Activated T-helper 1 cell treated with anti-CD3 and anti-CD28 coated beads, Interleukin-12 subunit alpha, Interleukin-12 subunit beta, Interleukin-2, Interleukin-4 antibody, amounts not matched to agents 30 ng/mL and 10 ng/mL and 1 ng/mL, durations not matched to agents 14 hours and 24 hours and 36 hours (primary cell): ENCODE results near the gene ADAP1. TPM values are rescaled to one million over a fixed set of nuclear protein-coding genes. Genes with fewer than 3 reads are reported as not detected.
A peak's percentile ranks its signal among the peaks of the same experiment; 100 is the strongest.
"Not testable (repeated sequence)": the region's sequence is repeated elsewhere in the genome, so short reads cannot be mapped to it uniquely, and the experiment has no call there.

Experiments
- DNase-seq: peaks from one replicate; pipeline ENCODE4 v3.0.0; 2021; ENCODE audit warnings: low spot score
- H3K27ac Mint-ChIP-seq: one replicate; pipeline ENCODE4 v1.8.0; 2021; ENCODE audit warnings: mild to moderate bottlenecking, mixed read lengths
- H3K27me3 Mint-ChIP-seq: one replicate; pipeline ENCODE4 v1.8.0; 2022; ENCODE audit warnings: mild to moderate bottlenecking, moderate library complexity, mixed read lengths; ENCODE audit not compliant: insufficient read depth
- H3K36me3 Mint-ChIP-seq: one replicate; pipeline ENCODE4 v1.8.0; 2021; ENCODE audit warnings: low read depth, mixed read lengths
- H3K4me1 Mint-ChIP-seq: one replicate; pipeline ENCODE4 v1.8.0; 2021; ENCODE audit warnings: low read depth, mixed read lengths
- H3K4me3 Mint-ChIP-seq: one replicate; pipeline ENCODE4 v1.8.0; 2021; ENCODE audit warnings: mild to moderate bottlenecking, moderate library complexity, mixed read lengths
- H3K9me3 Mint-ChIP-seq: one replicate; pipeline ENCODE4 v1.8.0; 2021; ENCODE audit warnings: mixed read lengths
- intact Hi-C: fragments of 100-400 bp; cut with micrococcal nuclease; formaldehyde crosslinking; loops from one replicate; pipeline ENCODE4 v1.15.1; 2024
- total RNA-seq: library from RNA; stranded (reverse); gene quantifications from 2 replicates; pipeline ENCODE4 v1.2.3, GENCODE V29; 2022

Gene ADAP1
- total RNA-seq, 1 donor from 2014 or later: 80.9 TPM

DNA sequence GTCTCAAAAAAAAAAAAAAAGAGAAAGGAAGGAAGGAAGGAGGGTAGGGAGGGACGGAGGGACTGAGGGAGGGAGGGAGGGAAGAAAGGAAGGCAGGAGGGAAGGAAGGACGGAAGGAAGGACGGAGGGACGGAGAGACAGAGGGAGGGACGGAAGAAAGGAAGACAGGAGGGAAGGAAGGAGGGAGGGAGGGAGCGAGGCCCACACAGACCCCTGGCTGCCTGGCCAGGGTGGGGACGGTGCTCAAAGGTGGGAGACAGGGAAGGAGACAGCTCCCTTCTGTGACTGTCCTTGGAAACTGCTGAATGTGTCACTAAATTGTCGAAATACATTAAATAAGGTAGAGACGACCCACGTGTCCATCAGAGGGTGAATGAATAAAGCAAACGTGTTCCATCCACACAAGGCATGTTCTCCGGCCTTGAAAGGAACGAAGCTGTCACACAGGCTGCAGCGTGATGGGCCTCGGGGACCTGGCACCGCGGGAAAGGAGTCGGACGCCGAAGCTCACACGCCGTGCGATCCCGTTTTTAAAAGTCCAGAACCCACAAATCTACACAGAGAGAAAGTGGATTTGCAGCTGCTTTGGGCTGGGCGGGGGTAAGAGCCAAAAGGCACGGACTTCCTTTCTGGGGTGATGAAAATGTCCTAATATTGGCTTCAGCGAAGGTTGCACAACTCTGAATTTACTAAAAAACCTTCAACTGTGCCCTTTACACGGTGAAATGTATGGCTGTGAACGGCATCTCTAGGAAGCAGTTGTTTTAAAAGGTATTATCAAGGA is 23.3 kb downstream of the ADAP1 start:
- Mint-ChIP-seq H3K27me3 (no peaks in the 10 kb centered on the region), H3K9me3 (no peaks in the 10 kb centered on the region), H3K4me1 (peaks cover 22% of the 10 kb centered on the region), H3K36me3 (peaks cover 14% of the 10 kb centered on the region), H3K4me3 (no peak overlapping the region), H3K27ac (peak overlapping the region; percentile 58)
- intact Hi-C loops: loop anchor here (1.0 to 2.0 kb wide), 3 partner anchors 9 to 44 kb away; partner anchors contain the start of gene COX19
- DNase-seq: no peak

DNA sequence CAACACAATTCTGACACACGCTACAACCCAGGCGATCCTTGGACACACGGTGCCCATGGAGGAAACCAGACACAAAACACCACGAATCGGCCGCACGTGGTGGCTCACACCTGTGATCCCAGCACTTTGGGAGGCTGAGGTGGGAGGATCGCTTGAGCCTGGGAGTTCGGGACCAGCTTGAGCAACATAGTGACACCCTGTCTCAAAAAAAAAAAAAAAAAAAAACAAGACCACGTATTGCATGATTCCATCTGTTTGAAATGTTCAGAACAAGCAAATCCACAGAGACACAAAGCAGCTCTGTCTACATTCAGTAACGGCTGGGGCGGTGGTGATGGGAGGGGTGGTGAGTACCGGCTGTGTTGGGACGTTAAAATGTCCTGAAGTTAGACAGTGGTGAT is 25.2 kb downstream of the ADAP1 start:
- Mint-ChIP-seq H3K4me1 (peaks cover 24% of the 10 kb centered on the region), H3K36me3 (peaks cover 11% of the 10 kb centered on the region), H3K9me3 (no peaks in the 10 kb centered on the region), H3K27ac (peak overlapping the region; percentile 55), H3K4me3 (peak overlapping the region; percentile 28), H3K27me3 (no peaks in the 10 kb centered on the region)
- intact Hi-C loops: no loop called here
- no peak for DNase-seq

DNA sequence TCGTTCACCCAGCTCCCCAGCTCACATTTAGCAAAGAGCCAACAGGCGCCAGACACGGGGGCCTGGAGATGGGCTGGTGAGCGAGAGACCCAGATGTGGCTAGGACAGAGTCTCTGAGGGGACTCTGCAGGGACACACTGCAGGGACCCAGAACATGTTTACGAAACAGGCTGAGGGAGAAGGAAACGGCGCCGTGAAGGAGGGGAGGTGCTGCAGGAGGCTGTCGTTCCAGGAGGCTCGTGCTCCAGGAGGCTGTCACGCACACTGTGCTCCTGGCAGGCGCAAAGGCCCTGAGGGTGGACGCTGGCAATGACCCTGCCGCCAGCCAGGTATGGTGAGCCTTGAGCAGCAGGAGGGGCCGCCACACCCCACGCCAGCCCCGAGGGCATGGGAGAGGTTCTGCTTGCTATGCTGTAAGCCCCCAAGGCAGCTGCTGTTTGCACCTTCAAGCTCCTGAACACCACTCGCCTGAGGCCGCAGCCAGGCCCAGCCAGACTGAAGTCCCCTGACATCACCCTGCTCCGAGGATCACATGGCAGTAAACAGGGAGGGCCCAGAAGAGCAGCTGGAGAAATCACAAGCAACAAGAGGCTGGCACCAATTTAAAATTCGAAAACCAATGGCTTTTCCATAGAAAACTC is 27.3 kb downstream of the ADAP1 start:
- no peaks in the 10 kb centered on the region for H3K9me3 Mint-ChIP-seq
- no peak for DNase-seq
- H3K27ac Mint-ChIP-seq: peak overlapping the region; percentile 5
- H3K4me1 Mint-ChIP-seq: peaks cover 38% of the 10 kb centered on the region
- H3K27me3 Mint-ChIP-seq: peaks cover 4% of the 10 kb centered on the region
- intact Hi-C loops: no loop called here
- no peak overlapping the region for H3K4me3 Mint-ChIP-seq
- peaks cover 11% of the 10 kb centered on the region for H3K36me3 Mint-ChIP-seq

DNA sequence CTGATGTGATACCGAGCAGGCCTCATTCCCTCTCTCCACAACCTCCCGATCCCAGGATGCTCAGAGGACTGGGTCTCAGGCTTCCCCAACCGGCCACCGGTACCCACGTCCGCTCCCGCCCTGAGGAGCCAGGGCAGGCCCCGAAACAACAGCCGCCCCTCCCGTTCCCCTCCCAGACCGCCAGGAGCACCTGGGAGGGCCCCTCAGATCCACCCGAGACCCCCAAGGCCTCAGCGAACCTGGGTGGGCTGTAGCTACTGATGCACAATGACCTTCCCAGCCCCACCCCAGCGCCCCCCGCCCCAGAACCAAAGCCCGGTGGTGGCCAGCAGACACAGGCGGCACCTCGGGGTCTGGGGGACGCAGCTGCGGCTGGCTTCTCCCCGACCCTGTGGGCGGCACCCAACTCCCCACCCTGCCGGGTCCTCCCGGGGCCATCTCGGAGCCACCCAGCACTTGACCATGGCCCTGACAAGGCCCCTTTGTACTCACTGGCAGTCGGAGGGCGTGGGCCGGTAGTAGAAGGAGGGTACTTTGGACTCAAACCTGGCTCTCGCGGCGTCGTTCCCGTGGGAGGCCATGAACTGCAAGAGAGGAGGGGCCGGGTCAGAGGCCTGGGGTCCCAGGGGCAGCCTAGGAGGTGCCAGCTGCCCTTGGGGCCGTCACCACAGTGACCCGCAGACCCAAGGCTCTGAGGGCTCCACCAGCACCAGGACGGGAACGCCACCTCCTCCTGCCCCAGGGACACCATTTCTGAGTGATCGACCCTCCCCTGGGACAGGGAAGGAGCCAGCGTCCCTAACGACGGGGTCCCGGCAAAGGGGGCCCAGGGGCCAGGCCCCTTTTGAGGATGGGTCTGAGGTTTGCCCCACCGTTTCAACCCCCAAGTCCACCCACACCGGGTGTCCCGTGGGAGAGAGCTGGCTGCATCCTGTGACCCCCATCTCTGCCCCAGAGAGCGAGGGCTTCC is 28.1 kb downstream of the ADAP1 start:
- peaks cover 10% of the 10 kb centered on the region for H3K36me3 Mint-ChIP-seq
- no peaks in the 10 kb centered on the region for H3K9me3 Mint-ChIP-seq
- no peak overlapping the region for H3K4me3 Mint-ChIP-seq
- H3K4me1 Mint-ChIP-seq: peaks cover 38% of the 10 kb centered on the region
- DNase-seq: no peak
- no peak overlapping the region for H3K27ac Mint-ChIP-seq
- peaks cover 4% of the 10 kb centered on the region for H3K27me3 Mint-ChIP-seq
- intact Hi-C loops: no loop called here

DNA sequence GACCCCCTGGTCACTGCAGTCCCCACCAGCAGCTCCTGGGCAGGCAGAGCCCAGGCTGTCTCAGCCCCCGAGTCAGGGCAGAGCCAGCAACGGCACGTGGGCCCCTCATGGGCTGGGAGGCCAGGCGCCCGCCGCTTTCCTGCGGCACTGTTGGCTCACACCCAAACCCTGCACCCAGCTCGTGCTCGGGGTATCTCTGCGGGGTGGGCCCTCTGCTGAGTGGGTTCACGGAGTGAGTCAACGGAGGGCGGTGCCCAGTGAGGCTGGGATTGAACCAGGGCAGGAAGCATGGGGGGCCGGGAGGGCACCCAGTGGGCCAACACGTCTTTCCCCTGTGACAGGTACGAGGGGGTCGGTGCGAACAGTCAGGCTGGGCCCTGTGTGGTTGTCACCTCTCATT is 28.9 kb downstream of the ADAP1 start:
- H3K9me3 Mint-ChIP-seq: no peaks in the 10 kb centered on the region
- no peak overlapping the region for H3K4me3 Mint-ChIP-seq
- peaks cover 38% of the 10 kb centered on the region for H3K4me1 Mint-ChIP-seq
- DNase-seq: no peak
- H3K27ac Mint-ChIP-seq: no peak overlapping the region
- intact Hi-C loops: no loop called here
- peaks cover 4% of the 10 kb centered on the region for H3K27me3 Mint-ChIP-seq
- peaks cover 13% of the 10 kb centered on the region for H3K36me3 Mint-ChIP-seq

DNA sequence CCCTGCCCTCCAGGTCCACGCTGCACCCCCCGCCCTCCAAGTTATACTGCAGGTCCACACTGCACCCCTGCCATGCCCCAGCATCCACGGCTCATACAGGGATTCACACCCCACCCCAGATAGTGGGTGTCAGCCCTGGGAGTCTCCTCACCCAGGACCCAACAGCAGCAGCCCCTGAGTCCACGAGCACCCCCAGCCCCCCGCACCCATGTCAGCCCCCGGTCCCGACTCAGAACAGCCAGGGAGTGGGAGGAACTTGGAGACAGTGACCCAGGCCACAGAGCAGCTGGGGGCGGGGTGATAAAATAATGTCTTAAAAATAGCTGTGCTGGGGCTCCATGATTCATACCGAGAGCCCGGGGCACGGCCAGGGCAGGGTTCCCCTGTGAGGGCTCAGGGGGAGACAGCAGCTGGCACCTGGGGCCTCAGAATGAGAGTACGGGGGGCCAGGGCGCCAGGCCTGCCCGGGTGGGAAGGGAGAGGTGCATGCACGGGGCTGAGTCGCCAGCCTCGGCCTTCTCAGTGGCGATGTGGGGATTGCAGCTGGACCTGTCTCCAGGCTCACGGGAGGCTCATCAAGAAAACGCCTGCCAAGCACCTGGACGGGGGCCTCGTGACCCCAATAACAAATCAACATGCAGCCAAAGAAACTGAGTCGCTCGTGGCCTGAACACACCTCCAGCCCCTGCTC is 29.8 kb downstream of the ADAP1 start:
- peak; percentile 31 for DNase-seq
- Mint-ChIP-seq H3K4me3 (peak overlapping the region; percentile 79), H3K27ac (peak overlapping the region; percentile 87), H3K27me3 (peaks cover 4% of the 10 kb centered on the region), H3K9me3 (no peaks in the 10 kb centered on the region), H3K4me1 (peaks cover 31% of the 10 kb centered on the region), H3K36me3 (peaks cover 11% of the 10 kb centered on the region)
- intact Hi-C loops: loop anchor here (5.0 kb wide), 1 partner anchor 118 kb away; the partner anchor contains the start of gene GPR146

DNA sequence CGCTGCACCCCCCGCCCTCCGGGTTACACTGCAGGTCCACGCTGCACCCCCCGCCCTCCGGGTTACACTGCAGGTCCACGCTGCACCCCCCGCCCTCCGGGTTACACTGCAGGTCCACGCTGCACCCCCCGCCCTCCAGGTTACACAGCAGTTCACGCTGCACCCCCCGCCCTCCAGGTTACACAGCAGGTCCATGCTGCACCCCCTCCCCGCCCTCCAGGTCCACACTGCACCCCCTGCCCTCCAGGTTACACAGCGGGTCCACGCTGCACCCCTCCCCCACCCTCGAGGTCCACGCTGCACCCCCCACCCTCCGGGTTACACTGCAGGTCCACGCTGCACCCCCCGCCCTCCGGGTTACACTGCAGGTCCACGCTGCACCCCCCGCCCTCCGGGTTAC is 30.4 kb downstream of the ADAP1 start:
- H3K9me3 Mint-ChIP-seq, H3K4me3 Mint-ChIP-seq, DNase-seq, H3K27me3 Mint-ChIP-seq, H3K27ac Mint-ChIP-seq: not testable (repeated sequence)
- Mint-ChIP-seq H3K36me3 (peaks cover 14% of the 10 kb centered on the region), H3K4me1 (peaks cover 25% of the 10 kb centered on the region)
- intact Hi-C loops: loop anchor here (5.0 kb wide), 1 partner anchor 118 kb away; the partner anchor contains the start of gene GPR146

DNA sequence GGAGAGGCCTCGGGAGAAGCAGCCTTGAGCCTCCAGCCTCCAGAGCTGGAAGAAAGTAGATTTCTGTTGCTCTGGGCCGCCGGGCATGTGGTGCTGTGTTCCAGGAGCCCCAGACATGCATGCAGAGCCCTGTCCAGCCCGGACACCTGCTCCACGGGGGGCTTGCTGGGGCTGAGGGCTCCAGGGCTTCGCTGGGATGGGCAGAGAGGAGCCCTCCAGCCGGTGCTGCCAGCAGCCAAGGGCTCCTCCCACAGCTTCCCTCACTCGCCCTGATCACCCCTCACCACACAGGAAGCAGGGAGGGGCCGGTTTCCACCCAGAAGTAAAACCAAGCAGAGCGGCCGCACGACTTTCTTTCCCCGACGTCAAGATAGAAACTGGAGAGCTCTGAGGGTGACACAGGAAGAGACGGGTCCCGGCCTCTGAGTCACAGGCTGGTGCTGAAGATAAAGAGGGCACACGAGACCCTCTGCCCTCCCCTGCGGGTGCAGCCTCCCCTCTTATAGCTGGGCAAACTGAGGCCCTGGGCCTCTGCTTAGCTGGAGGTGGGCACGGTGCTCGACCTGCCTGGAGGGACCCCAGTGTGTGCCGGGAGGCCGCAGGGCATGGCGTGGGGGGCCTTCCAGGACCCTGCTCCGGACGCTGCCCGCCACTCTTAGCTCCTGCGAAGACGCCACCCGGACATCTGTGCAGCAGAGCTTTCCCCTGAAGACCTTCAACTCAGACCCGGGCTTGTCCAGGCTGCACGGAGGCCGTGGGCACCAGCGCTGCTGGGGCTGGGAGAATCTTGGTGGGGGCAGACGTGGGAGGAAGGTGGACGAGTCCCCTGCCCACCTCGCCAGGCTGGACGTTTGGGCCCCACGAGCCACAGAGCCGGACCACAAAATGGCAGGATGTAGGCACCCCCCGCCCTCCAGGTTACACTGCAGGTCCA is 31.1 kb downstream of the ADAP1 start:
- no peaks in the 10 kb centered on the region for H3K9me3 Mint-ChIP-seq
- H3K27ac Mint-ChIP-seq: peak overlapping the region; percentile 94
- intact Hi-C loops: loop anchor here (1.0 to 5.0 kb wide), 8 partner anchors 13 to 215 kb away; partner anchors contain the start of genes ADAP1, COX19, GET4 and GPR146
- peaks cover 4% of the 10 kb centered on the region for H3K27me3 Mint-ChIP-seq
- peaks cover 8% of the 10 kb centered on the region for H3K36me3 Mint-ChIP-seq
- peak overlapping the region; percentile 81 for H3K4me3 Mint-ChIP-seq
- peak; percentile 89 for DNase-seq
- peaks cover 20% of the 10 kb centered on the region for H3K4me1 Mint-ChIP-seq

DNA sequence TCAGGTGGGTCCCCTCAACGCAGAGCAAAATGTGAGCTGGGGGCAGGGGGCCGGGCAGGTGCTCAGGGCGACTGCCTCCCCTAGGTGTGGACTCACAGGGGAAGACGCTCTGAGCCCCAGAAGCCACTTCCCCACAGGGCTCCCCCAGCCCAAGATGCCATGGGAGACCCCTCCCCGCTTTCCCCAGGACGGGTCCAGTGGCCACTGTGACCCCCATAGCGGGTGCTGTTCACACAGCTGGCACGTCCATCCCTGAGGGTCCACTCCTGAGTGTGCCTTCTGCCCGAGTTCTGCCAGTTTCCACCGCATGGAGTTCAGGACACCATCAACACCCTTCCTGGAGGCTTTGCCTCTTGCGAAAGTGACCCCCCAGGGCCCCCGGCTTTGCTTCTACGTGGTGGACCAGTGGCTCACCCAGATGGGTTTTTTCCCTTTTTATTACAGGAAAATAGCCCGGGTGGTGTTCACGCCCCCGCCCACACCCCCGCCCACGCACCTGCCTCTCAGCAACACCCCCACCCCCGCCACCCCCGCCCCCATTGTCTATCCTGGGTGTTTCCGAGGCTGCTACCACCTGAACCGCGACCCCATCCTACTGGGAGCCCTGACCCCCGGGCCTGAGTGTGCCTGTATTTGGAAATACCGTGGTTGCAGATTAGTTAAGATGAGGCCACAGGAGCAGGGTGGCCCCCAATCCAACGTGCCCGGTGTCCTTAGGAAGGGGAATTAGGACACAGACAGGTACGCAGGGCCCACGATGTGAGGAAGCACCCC is 32.0 kb downstream of the ADAP1 start:
- peaks cover 19% of the 10 kb centered on the region for H3K4me1 Mint-ChIP-seq
- no peak for DNase-seq
- peak overlapping the region; percentile 94 for H3K27ac Mint-ChIP-seq
- peaks cover 4% of the 10 kb centered on the region for H3K27me3 Mint-ChIP-seq
- intact Hi-C loops: loop anchor here (1.0 to 5.0 kb wide), 9 partner anchors 8 to 216 kb away; partner anchors contain the start of genes ADAP1, COX19, GET4 and GPR146
- peaks cover 8% of the 10 kb centered on the region for H3K36me3 Mint-ChIP-seq
- peak overlapping the region; percentile 81 for H3K4me3 Mint-ChIP-seq
- no peaks in the 10 kb centered on the region for H3K9me3 Mint-ChIP-seq

DNA sequence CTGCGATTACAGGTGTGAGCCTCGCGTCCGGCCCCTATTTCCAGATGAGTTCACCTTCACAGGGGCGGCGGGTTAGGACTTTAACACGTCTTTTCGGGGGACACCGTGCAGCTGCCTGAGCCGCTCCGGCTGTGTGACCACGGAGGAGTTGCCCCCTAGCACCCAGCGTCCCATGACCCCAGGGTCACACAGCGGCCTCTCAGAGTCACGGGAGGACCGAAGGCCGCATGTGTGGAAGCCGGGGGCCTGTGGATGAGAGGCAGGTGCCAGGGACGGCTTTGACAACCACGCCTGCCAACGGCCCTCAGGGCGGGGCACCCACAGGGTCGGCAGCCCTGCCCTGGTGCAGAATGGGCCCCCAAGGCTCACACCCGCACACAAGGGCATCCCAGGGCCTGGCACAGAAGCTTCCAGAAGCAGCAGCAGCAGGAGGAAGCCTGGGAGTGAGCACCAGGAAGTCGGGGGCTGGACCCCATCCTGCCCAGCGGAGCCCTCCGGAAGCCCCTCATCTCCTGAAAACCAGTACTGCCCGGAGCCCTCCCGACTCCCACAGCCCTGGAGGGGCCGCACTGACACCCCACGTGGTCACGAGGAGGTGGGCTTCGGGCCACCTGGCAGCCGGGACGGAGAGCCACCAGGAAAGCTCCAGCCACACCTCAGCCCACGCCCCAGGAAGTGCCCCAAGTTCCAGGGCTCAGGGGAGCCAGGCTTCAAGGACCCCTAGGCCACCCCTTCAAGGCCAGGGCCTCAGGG is 32.7 kb downstream of the ADAP1 start:
- Mint-ChIP-seq H3K36me3 (peaks cover 8% of the 10 kb centered on the region), H3K9me3 (no peaks in the 10 kb centered on the region), H3K4me1 (peaks cover 19% of the 10 kb centered on the region), H3K4me3 (peak overlapping the region; percentile 31), H3K27ac (peak overlapping the region; percentile 78), H3K27me3 (peaks cover 4% of the 10 kb centered on the region)
- intact Hi-C loops: loop anchor here (1.0 to 5.0 kb wide), 3 partner anchors 9 to 121 kb away; partner anchors contain the start of genes GET4 and GPR146
- no peak for DNase-seq
